Measurements from ENCODE around the gene LRCH4.

The LRCH4 gene

GRCh38 chr7:100588438-100588837 is 2.5 kb upstream of the LRCH4 start:
- peak; percentile 25 for TF ChIP-seq CTCF (conservative IDR thresholded peaks at IDR 0.05; ENCODE audit: low read depth, low read length)
- no peak for DNase-seq (ENCODE audit: low read depth)
- H3K4me3 ChIP-seq (ENCODE audit: low read depth, low read length) = no peak overlapping the region

GRCh38 chr7:100586266-100587025 is 517 bp upstream of the LRCH4 start, which contains the start of gene FBXO24:
FBXO24 (plus strand) TSS chr7:100586328; CDS start chr7:100586626, 298 bp downstream.
- H3K4me3 ChIP-seq (ENCODE audit: low read depth, low read length) = peak within 1 kb of the TSS; percentile 95
- no peak for TF ChIP-seq CTCF (conservative IDR thresholded peaks at IDR 0.05; ENCODE audit: low read depth, low read length)
- peak; percentile 100 for DNase-seq (ENCODE audit: low read depth)

GRCh38 chr7:100584683-100585510 is 1.0 kb downstream of the LRCH4 start:
- peak; percentile 68 for DNase-seq (ENCODE audit: low read depth)
- peak overlapping the region; percentile 95 for H3K4me3 ChIP-seq (ENCODE audit: low read depth, low read length)
- TF ChIP-seq CTCF (conservative IDR thresholded peaks at IDR 0.05; ENCODE audit: low read depth, low read length) = no peak

DNA sequence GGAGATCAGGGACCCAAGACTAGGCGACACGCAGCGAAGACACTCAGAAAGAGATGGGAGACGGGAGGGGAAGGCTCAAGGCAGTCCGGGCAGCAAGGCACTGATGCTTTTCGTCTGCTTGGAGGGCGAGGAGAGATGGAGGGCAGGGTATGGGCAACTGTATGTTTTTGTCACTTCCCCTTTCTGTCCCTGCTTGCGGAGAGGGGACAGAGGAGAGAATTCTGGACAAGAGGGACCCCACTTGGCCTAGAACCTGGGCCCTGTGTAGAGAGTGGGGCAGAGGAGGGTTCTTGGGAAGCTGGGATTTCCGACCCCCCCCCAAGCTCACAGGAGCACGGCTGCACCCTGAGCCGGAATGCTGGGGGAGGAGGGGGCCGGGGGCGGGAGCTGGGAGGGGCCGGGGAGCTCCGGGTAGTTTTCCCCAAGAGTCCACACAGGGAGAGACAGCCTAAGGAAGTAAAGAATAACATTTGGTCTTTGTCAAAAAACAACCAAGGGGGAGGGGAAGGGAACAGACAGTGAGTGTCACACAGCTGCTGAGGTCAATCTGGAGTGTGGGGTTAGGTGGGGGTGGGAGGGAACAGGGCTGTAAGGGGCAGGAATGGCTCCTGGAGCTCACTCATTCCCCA is 1.8 kb downstream of the LRCH4 start:
- H3K4me3 ChIP-seq (ENCODE audit: low read depth, low read length) = peak overlapping the region; percentile 95
- DNase-seq (ENCODE audit: low read depth) = peak; percentile 43
- no peak for TF ChIP-seq CTCF (conservative IDR thresholded peaks at IDR 0.05; ENCODE audit: low read depth, low read length)

DNA sequence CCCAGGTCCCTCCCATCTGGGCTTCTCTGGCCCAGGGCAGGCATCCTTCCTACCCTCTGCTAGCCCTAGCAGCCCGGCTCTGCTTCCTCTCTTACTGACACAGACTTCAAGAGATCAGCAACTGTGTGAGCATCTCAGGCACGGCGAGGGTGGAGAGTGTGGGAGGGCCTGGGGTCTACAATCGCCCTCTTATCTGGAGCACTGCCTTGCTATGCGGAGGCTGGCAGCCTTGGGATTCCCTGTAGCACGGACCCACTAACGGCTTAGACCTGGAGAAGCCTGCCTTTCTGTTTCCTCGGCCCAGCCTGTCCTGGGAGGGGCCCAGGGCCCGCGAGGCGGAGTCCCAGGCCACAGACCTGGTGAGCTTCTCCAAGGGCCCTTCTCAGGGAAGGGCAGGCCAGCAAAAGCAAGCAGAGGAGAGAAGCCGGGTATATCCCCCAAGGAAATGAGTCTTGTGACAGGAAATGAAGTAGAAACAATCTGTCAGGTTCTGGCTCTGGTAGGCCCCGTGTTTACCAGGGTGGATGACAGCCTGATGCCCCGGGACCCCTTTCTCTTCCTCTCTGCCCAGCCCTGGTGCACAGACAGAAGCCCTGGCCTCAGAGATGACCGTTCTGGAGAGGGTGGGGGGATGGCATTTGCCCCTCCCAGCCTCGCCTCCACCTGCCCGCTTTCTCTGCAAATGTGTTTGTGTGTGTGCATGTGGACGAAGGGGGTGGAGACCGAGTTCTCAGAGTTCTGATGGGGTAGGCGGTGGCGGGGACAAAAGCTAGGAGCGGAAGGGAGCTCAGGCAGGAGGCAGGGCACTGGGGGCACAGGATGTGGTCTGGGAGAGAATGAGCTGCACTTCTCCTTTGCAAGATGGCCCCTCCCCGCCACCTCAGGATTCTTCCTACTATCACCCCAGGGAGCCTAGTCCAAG is 2.5 kb downstream of the LRCH4 start:
- peak; percentile 82 for DNase-seq (ENCODE audit: low read depth)
- no peak for TF ChIP-seq CTCF (conservative IDR thresholded peaks at IDR 0.05; ENCODE audit: low read depth, low read length)
- peak overlapping the region; percentile 95 for H3K4me3 ChIP-seq (ENCODE audit: low read depth, low read length)

DNA sequence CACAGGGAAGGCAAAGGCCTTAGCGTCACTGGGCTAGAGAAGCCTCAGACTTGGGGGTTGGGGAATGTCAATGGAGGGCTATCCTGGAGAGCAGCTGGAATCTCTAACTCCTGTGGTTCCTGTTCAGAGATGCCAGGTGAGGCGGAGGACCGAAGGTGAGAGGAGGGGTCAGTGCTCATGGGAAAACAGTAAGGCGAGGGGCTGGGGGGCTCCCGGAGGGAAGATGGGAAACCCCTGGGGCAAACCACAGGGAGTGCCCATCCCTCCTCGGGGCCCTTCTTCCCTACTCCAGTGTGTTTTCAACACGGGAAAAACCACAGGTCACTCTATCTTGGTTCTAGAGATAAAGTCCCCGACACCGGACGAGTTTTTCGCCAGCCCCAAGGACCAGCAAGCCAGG is 3.3 kb downstream of the LRCH4 start:
- H3K4me3 ChIP-seq (ENCODE audit: low read depth, low read length) = no peak overlapping the region
- no peak for TF ChIP-seq CTCF (conservative IDR thresholded peaks at IDR 0.05; ENCODE audit: low read depth, low read length)
- no peak for DNase-seq (ENCODE audit: low read depth)

Data from choroid plexus epithelial cell (primary cell).